Measurements from ENCODE around the gene ULK3. TPM values are rescaled to one million over a fixed set of nuclear protein-coding genes. Genes with fewer than 3 reads are reported as not detected.

The ULK3 gene
- total and polyA plus RNA-seq, 2 donors (not counting 3 experiments of a cell fraction or from before 2014, with no cell fraction given) = 36.0 to 48.6 TPM

DNA sequence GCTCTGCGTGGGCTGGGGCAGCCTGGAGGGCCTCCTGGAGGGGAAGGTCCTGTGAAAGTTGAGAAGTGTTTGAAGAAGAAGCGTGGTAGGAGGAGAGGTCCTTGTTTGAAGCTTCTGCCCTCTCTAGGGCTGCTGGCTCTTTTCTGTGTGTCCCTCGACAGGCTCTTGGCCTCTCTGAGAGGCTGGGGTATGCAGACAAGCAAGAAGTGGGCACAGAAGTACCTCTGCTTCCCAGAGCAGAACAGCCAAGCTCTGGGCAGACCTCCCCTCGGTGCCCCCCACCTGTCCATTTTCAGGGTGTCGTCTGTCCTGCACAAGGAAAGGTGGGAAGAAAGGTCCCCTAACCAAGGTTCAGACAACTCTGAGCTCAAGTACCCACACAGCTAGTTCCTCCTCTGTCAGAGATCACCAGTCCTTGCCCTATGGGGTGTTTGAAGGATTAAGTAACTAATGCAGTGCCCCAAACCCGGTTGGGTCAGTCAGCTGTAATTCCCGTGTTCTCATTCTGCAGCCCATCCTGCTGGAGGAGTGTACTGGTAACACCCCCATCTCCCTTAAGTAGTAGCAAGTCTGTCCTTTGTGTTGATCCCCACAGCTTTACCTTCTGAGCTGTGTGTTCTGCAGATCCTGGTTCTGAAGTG lies 54.8 kb downstream of the ULK3 start:
- Histone ChIP-seq H3K27ac (ENCODE audit: insufficient read depth, low read depth, low read length) (no peak overlapping the region), H3K9me1 (replicated peaks; ENCODE audit: control insufficient read depth, extremely low read depth, insufficient read depth, low read length) (no peaks in the 10 kb centered on the region), H3K9ac (replicated peaks; ENCODE audit: extremely low read depth, insufficient read depth, low read length) (no peak overlapping the region), H3K27me3 (ENCODE audit: control insufficient read depth in 2 of 2, insufficient read depth in 2 of 2, low read length in 2 of 2) (no peaks in the 10 kb centered on the region), H3K4me3 (replicated peaks in 1 of 3; ENCODE audit: insufficient read depth in 1 of 3, low read depth in 1 of 3, low read length in 3 of 3) (no peak overlapping the region), H3K9me3 (replicated peaks; ENCODE audit: control insufficient read depth, insufficient read depth, low read length) (no peaks in the 10 kb centered on the region), H3K79me2 (ENCODE audit: control insufficient read depth, insufficient read depth, low read length) (peaks cover 98% of the 10 kb centered on the region), H4K20me1 (replicated peaks; ENCODE audit: control insufficient read depth, extremely low read depth, insufficient read depth, low read length) (peaks cover 2% of the 10 kb centered on the region), H3K4me1 (ENCODE audit: control insufficient read depth, extremely low read depth, insufficient read depth, low read length) (peaks cover 16% of the 10 kb centered on the region), H2AFZ (ENCODE audit: low read depth, low read length) (no peak overlapping the region), H3K4me2 (ENCODE audit: insufficient read depth, low read length) (no peak overlapping the region), H3K36me3 (ENCODE audit: control insufficient read depth in 2 of 2, extremely low read depth in 1 of 2, insufficient read depth in 2 of 2, low read length in 2 of 2) (peaks cover 0 to 7% of the 10 kb centered on the region in 2 experiments)
- intact Hi-C loops (cut with micrococcal nuclease) (no loop called here), dilution Hi-C loops (cut with MboI; ENCODE audit: extremely low pct_ligation_motif_present, low sequenced_read_pairs) (no loop called here)
- TF ChIP-seq GATA2 (IDR thresholded peaks at IDR 0.05; ENCODE audit: insufficient read depth, insufficient read length, low read depth, low read length) = no peak
- no peak for TF ChIP-seq POLR2A (IDR thresholded peaks at IDR 0.05; ENCODE audit: low read depth, low read length)
- no peak for TF ChIP-seq EZH2 (IDR thresholded peaks at IDR 0.05; ENCODE audit: borderline replicate concordance, low read depth, low read length, severe bottlenecking)
- no peak for TF ChIP-seq MYC (IDR thresholded peaks at IDR 0.05; ENCODE audit: low read depth, low read length)
- TF ChIP-seq JUN (IDR thresholded peaks at IDR 0.05; ENCODE audit: borderline replicate concordance, insufficient read depth, insufficient read length, low read depth) = no peak
- no peak for TF ChIP-seq POLR2AphosphoS5 (IDR thresholded peaks at IDR 0.05; ENCODE audit: insufficient read depth, low read depth, low read length)
- no peak for TF ChIP-seq CTCF (IDR thresholded peaks at IDR 0.05; ENCODE audit: extremely low read depth in 1 of 2, insufficient read depth in 1 of 2, low read depth in 1 of 2, low read length in 2 of 2)
- no peak for TF ChIP-seq FOS (IDR thresholded peaks at IDR 0.05; ENCODE audit: borderline replicate concordance, insufficient read depth, low read length)
- TF ChIP-seq, protein P1, sequence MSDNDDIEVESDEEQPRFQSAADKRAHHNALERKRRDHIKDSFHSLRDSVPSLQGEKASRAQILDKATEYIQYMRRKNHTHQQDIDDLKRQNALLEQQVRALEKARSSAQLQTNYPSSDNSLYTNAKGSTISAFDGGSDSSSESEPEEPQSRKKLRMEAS (IDR thresholded peaks at IDR 0.05; ENCODE audit: insufficient read depth, insufficient read length) = no peak
- BruUV-seq (replicated peaks) = no TSS peak
- CTCF ChIA-PET = interaction anchor here (0.8 to 3.6 kb wide), 9 partner anchors 10 to 162 kb away, joined by 3 to 22 read pairs (median 4); no protein-coding TSS in a partner anchor
- no peak for DNase-seq (ENCODE audit: low read depth, low spot score)
- POLR2A ChIA-PET = no interaction called here
- FAIRE-seq = no peak

All from endothelial cell of umbilical vein (primary cell).